ENCODE results near the gene KARS1.

- no peak for TF ChIP-seq REST (IDR thresholded peaks at IDR 0.05; ENCODE audit: borderline replicate concordance)
- TF ChIP-seq MXI1 (conservative IDR thresholded peaks at IDR 0.05; ENCODE audit: poor library complexity, severe bottlenecking) = no peak
- no peak for TF ChIP-seq CTCF (IDR thresholded peaks at IDR 0.05; ENCODE audit: poor library complexity, severe bottlenecking)
- TF ChIP-seq EZH2 (IDR thresholded peaks at IDR 0.05; ENCODE audit: borderline replicate concordance, insufficient read depth, low read length, poor library complexity, severe bottlenecking) = no peak
- no peak for TF ChIP-seq RAD21 (conservative IDR thresholded peaks at IDR 0.05)
- no peak for TF ChIP-seq TAF1 (IDR thresholded peaks at IDR 0.05; ENCODE audit: low read depth)
- no peak for TF ChIP-seq POLR2AphosphoS5 (IDR thresholded peaks at IDR 0.05)
Observed at GRCh38 chr16:75687361-75687760, 39.9 kb upstream of the KARS1 start.
